GM12892 (cell line): Measurements from ENCODE around the gene HES2.
"Not testable (repeated sequence)": the region's sequence is repeated elsewhere in the genome, so short reads cannot be mapped to it uniquely, and the experiment has no call there.

Source experiments
- POLR2A ChIP-seq: IDR thresholded peaks from 2 replicates; pipeline ENCODE4 v1.6.1; 2011; ENCODE audit warnings: low read depth, low read length, control low read depth
- POLR2AphosphoS5 ChIP-seq: IDR thresholded peaks from 2 replicates; pipeline ENCODE4 v1.6.1; 2011; ENCODE audit warnings: low read depth, low read length, control low read depth

GRCh38 chr1:6372236-6372635 is 47.5 kb downstream of the HES2 start:
- TF ChIP-seq POLR2A, POLR2AphosphoS5: not testable (repeated sequence)
